PC-9 (cell line): ENCODE data around the gene PTPRG.

Experiments used
- EZH2 ChIP-seq: fragments of 200-600 bp; sonication (generic); IDR thresholded peaks from 2 replicates; pipeline ENCODE4 v1.8.0; 2017; ENCODE audit warnings: antibody characterized with exemption, low read depth
- TF ChIP-seq, protein P1 (sequence below): fragments of 200-600 bp; sonication (generic); conservative IDR thresholded peaks from 2 replicates; pipeline ENCODE4 v1.6.1; 2017; ENCODE audit warnings: mixed run types, antibody characterized with exemption, mild to moderate bottlenecking, moderate library complexity

DNA sequence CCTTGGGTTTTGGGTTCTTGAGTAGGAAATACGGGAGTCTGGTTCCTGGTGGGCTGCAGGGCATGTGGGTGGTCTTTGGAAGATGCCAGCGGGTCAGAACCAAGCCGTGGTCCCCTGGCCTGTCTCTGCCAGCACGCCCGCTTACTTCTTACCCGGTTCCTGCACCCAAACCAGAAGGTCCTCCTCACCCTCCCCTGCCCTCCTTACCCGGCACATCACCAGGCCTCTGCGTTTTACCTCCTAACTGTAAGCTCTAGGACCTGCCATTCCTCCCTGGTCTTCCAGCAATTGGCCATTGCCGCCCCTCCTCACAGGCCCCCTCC lies 628.0 kb downstream of the PTPRG start:
- TF ChIP-seq, protein P1, sequence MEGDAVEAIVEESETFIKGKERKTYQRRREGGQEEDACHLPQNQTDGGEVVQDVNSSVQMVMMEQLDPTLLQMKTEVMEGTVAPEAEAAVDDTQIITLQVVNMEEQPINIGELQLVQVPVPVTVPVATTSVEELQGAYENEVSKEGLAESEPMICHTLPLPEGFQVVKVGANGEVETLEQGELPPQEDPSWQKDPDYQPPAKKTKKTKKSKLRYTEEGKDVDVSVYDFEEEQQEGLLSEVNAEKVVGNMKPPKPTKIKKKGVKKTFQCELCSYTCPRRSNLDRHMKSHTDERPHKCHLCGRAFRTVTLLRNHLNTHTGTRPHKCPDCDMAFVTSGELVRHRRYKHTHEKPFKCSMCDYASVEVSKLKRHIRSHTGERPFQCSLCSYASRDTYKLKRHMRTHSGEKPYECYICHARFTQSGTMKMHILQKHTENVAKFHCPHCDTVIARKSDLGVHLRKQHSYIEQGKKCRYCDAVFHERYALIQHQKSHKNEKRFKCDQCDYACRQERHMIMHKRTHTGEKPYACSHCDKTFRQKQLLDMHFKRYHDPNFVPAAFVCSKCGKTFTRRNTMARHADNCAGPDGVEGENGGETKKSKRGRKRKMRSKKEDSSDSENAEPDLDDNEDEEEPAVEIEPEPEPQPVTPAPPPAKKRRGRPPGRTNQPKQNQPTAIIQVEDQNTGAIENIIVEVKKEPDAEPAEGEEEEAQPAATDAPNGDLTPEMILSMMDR = no peak
- no peak for TF ChIP-seq EZH2
